Measurements from ENCODE around the gene VWCE. TPM values are rescaled to one million over a fixed set of nuclear protein-coding genes. Genes with fewer than 3 reads are reported as not detected.

Gene VWCE
- total RNA-seq, 6 experiments from 2014 or later = 2.3 to 37.1 (median 6.0) TPM

GRCh38 chr11:61293867-61294716 is 1.0 kb downstream of the VWCE start:
- intact Hi-C loops (cut with DNase I) = no loop called here
- H3K36me3 ChIP-seq = no peaks in the 10 kb centered on the region
- H3K27ac ChIP-seq = peak overlapping the region in 2 of 3 donors; percentile 21 to 81
- peak; percentile 48 to 71 (median 68) for ATAC-seq
- no peaks in the 10 kb centered on the region for H3K9me3 ChIP-seq
- no peaks in the 10 kb centered on the region for H3K27me3 ChIP-seq
- no peak for TF ChIP-seq POLR2A (IDR thresholded peaks at IDR 0.05)
- no peak for TF ChIP-seq CTCF (IDR thresholded peaks at IDR 0.05)
- WGBS (ENCODE audit: insufficient coverage, low coverage, low lambda C conversion rate, missing lambda C conversion rate) = no CpG with 5 or more reads among the region's 60 CpGs
- peaks cover 0 to 36% (median 0%) of the 10 kb centered on the region in 4 donors for H3K4me1 ChIP-seq
- H3K4me3 ChIP-seq = peak overlapping the region; percentile 65 to 68 (median 66)
- peak in 2 of 3 donors; percentile 63 to 65 for DNase-seq

GRCh38 chr11:61292356-61292755 is 2.8 kb downstream of the VWCE start:
- intact Hi-C loops (cut with DNase I) = no loop called here
- TF ChIP-seq CTCF (IDR thresholded peaks at IDR 0.05) (no peak), POLR2A (IDR thresholded peaks at IDR 0.05) (no peak)
- DNase-seq (no peak), ATAC-seq (no peak)
- Histone ChIP-seq H3K27me3 (no peaks in the 10 kb centered on the region), H3K4me1 (peaks cover 0 to 19% (median 0%) of the 10 kb centered on the region in 4 donors), H3K9me3 (no peaks in the 10 kb centered on the region), H3K36me3 (no peaks in the 10 kb centered on the region), H3K27ac (no peak overlapping the region), H3K4me3 (no peak overlapping the region)
- 80% methylated on average over 1 of the region's 2 CpGs for WGBS (ENCODE audit: insufficient coverage, low coverage, low lambda C conversion rate, missing lambda C conversion rate)

- Histone ChIP-seq H3K36me3 (no peaks in the 10 kb centered on the region), H3K9me3 (no peaks in the 10 kb centered on the region), H3K4me3 (no peak overlapping the region), H3K27me3 (no peaks in the 10 kb centered on the region), H3K27ac (no peak overlapping the region), H3K4me1 (peaks cover 0 to 18% (median 0%) of the 10 kb centered on the region in 4 donors)
- TF ChIP-seq POLR2A (IDR thresholded peaks at IDR 0.05) = no peak
- TF ChIP-seq CTCF (IDR thresholded peaks at IDR 0.05) = no peak
- 70% methylated on average over 2 of the region's 12 CpGs for WGBS (ENCODE audit: insufficient coverage, low coverage, low lambda C conversion rate, missing lambda C conversion rate)
- intact Hi-C loops (cut with DNase I) = no loop called here
- ATAC-seq (no peak), DNase-seq (no peak)
These were observed 4.0 kb downstream of the VWCE start for GRCh38 chr11:61290905-61291690.

GRCh38 chr11:61287338-61287977 is 7.7 kb downstream of the VWCE start:
- TF ChIP-seq CTCF (IDR thresholded peaks at IDR 0.05) = no peak
- TF ChIP-seq POLR2A (IDR thresholded peaks at IDR 0.05) = no peak
- Histone ChIP-seq H3K36me3 (no peaks in the 10 kb centered on the region), H3K27ac (no peak overlapping the region), H3K4me1 (no peaks in the 10 kb centered on the region), H3K9me3 (no peaks in the 10 kb centered on the region), H3K4me3 (no peak overlapping the region), H3K27me3 (no peaks in the 10 kb centered on the region)
- 81% methylated on average over 8 of the region's 14 CpGs for WGBS (ENCODE audit: insufficient coverage, low coverage, low lambda C conversion rate, missing lambda C conversion rate)
- intact Hi-C loops (cut with DNase I) = no loop called here
- no peak for DNase-seq
- peak in 1 of 4 donors; percentile 32 for ATAC-seq

All from right lobe of liver (tissue), 6 donors.